Measurements from ENCODE around the gene CIDEA.

GRCh38 chr18:12309683-12310198, 55.6 kb downstream of the CIDEA start:
- TF ChIP-seq CTCF (IDR thresholded peaks at IDR 0.05) (no peak), EP300 (IDR thresholded peaks at IDR 0.05) (no peak), POLR2AphosphoS5 (IDR thresholded peaks at IDR 0.05) (no peak)

Data from upper lobe of left lung (tissue), 4 donors.